Measurements from ENCODE around the gene GJD4. TPM values are rescaled to one million over a fixed set of nuclear protein-coding genes. Genes with fewer than 3 reads are reported as not detected.

Gene GJD4
- total RNA-seq, 2 experiments from 2014 or later = not detected

DNA sequence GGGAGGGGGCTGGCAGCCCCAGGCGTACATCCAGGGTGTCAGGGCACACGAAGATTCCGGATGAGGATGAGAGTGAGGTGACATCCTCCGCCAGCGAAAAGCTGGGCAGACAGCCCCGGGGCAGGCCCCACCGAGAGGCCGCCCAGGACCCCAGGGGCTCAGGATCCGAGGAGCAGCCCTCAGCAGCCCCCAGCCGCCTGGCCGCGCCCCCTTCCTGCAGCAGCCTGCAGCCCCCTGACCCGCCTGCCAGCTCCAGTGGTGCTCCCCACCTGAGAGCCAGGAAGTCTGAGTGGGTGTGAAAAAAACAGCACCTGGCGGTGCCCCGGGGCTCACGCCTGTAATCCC, 3.2 kb downstream of the GJD4 start:
- CTCF ChIA-PET = interaction anchor here (0.9 kb wide), 1 partner anchor 369 kb away, joined by 4 read pairs; no protein-coding TSS in a partner anchor
- DNase-seq = no peak
- H3K4me1 Mint-ChIP-seq (ENCODE audit: low read depth) = peaks cover 3% of the 10 kb centered on the region
- intact Hi-C loops (cut with micrococcal nuclease) = no loop called here
- H3K9me3 Mint-ChIP-seq = peaks cover 4% of the 10 kb centered on the region
- H3K36me3 Mint-ChIP-seq (ENCODE audit: low read depth) = no peaks in the 10 kb centered on the region
- no peak overlapping the region for H3K27ac Mint-ChIP-seq
- H3K4me3 Mint-ChIP-seq = peak overlapping the region; percentile 57
- H3K27me3 Mint-ChIP-seq (ENCODE audit: low read depth) = peaks cover 41% of the 10 kb centered on the region

DNA sequence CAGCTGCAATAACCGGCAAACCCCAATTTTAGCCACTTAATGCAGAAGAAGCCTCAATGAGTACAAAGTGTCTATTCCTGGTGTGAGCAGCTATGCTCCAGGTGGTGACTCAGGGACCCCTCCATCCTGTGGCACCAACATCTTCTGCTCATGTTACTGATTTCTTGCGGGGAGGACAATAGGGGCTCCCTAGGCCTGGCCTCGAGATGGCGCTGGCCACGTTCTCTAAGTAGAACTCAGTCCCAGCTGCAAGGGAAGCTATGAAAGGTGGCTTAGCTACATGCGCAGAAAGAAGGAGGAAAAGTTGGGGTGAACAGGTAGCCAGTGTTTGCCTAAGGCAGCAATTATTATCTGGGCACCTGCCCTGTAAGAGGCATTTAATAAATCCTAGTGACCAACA, 6.6 kb downstream of the GJD4 start:
- H3K27ac Mint-ChIP-seq = no peak overlapping the region
- H3K4me3 Mint-ChIP-seq = no peak overlapping the region
- intact Hi-C loops (cut with micrococcal nuclease) = no loop called here
- H3K9me3 Mint-ChIP-seq = peaks cover 4% of the 10 kb centered on the region
- H3K36me3 Mint-ChIP-seq (ENCODE audit: low read depth) = no peaks in the 10 kb centered on the region
- H3K27me3 Mint-ChIP-seq (ENCODE audit: low read depth) = peaks cover 36% of the 10 kb centered on the region
- H3K4me1 Mint-ChIP-seq (ENCODE audit: low read depth) = peaks cover 3% of the 10 kb centered on the region
- CTCF ChIA-PET = interaction anchor here (0.9 kb wide), 1 partner anchor 24 kb away, joined by 4 read pairs; no protein-coding TSS in a partner anchor
- no peak for DNase-seq

DNA sequence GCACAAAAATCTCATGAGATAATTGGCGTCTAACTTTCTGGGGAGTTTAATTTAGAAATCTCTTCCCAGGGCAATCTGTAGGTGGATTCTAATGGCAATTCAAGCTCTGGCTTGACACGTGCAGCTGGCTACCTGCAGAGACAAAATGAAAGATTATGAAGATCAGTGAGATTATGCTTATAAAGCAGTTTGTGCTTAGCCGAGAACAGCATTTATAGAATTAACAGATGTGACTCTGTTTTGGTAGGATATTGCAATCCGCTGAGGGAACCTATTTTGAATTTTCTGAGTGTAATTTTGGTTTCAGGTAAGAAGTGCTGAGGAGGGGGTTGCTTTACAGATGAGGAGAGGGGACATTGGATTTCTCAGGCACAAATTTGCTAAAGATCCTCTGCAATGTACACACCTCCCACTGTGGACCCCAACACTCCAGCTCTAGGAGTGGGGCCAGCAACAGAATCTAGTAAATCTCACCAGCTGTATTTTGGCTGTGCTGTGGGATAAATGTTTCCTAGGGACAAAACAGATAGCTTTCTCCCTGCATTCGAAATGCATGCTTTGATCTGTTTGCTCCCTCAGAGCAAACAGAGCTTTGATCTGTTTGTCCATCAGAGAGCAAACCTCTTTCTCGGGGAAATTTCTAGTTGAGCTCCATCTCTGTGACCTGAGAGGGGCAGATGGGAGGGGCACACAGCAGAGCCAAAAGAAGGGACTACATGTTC, 7.4 kb downstream of the GJD4 start:
- intact Hi-C loops (cut with micrococcal nuclease) = no loop called here
- Mint-ChIP-seq H3K9me3 (peaks cover 4% of the 10 kb centered on the region), H3K36me3 (ENCODE audit: low read depth) (no peaks in the 10 kb centered on the region), H3K27me3 (ENCODE audit: low read depth) (peaks cover 29% of the 10 kb centered on the region), H3K4me3 (no peak overlapping the region), H3K27ac (no peak overlapping the region), H3K4me1 (ENCODE audit: low read depth) (peaks cover under 1% of the 10 kb centered on the region)
- CTCF ChIA-PET = interaction anchor here (0.6 to 1.3 kb wide), 2 partner anchors 23 to 376 kb away, joined by 3 to 5 read pairs; no protein-coding TSS in a partner anchor
- DNase-seq = no peak

DNA sequence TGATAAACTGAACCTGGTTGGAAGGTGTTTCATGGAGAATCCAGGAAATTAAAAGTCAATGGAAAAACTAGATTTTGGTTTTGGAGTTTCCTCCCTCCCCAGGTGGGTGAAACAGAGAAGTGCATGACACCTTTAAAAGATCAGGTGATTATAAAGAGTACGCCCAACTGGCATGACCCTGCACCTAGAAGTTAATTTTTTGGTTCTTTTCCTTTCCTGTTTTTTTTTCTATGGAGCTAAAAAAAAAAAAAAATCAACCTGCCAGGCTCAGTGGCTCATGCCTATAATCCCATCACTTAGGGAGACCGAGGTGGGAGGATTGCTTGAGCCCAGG, 7.9 kb downstream of the GJD4 start:
- Mint-ChIP-seq H3K27me3 (ENCODE audit: low read depth) (peaks cover 28% of the 10 kb centered on the region), H3K4me3 (no peak overlapping the region), H3K4me1 (ENCODE audit: low read depth) (no peaks in the 10 kb centered on the region), H3K27ac (no peak overlapping the region), H3K36me3 (ENCODE audit: low read depth) (no peaks in the 10 kb centered on the region), H3K9me3 (peaks cover 4% of the 10 kb centered on the region)
- intact Hi-C loops (cut with micrococcal nuclease) = no loop called here
- CTCF ChIA-PET = interaction anchor here (1.3 kb wide), 1 partner anchor 22 kb away, joined by 5 read pairs; no protein-coding TSS in a partner anchor
- DNase-seq = no peak

DNA sequence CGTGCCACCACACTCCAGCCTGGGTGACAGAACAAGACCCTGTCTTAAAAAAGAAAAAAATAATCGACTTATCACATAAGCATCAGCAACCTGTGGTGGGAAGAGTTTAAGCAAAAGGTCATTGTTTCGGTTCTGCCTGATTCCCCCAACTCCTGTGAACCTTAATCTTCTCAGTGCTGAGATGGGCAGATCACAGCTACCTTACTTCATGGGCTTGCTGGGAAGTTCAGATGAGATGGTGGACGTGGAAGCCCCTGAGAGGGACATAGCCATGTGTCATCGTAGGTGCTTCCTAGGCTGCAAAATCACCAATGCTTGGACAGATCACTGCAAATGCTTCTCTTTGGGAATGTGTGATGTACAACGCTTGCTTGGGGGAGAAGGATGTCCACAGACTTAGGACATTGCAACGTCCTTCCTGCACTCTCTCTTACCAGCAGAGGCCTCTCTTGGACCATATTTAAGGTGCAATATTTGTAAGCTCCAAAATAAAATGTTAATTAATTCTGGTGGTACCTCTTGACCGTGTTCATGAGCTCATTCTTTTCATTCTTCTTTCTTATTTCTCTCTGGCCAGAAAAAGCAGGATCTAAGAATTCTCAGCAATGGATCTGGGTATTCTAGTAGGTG, 8.6 kb downstream of the GJD4 start:
- no peak overlapping the region for H3K4me3 Mint-ChIP-seq
- intact Hi-C loops (cut with micrococcal nuclease) = no loop called here
- DNase-seq = no peak
- H3K4me1 Mint-ChIP-seq (ENCODE audit: low read depth) = no peaks in the 10 kb centered on the region
- H3K27ac Mint-ChIP-seq = no peak overlapping the region
- CTCF ChIA-PET = interaction anchor here (1.3 kb wide), 1 partner anchor 22 kb away, joined by 5 read pairs; no protein-coding TSS in a partner anchor
- no peaks in the 10 kb centered on the region for H3K36me3 Mint-ChIP-seq (ENCODE audit: low read depth)
- peaks cover 4% of the 10 kb centered on the region for H3K9me3 Mint-ChIP-seq
- peaks cover 28% of the 10 kb centered on the region for H3K27me3 Mint-ChIP-seq (ENCODE audit: low read depth)

DNA sequence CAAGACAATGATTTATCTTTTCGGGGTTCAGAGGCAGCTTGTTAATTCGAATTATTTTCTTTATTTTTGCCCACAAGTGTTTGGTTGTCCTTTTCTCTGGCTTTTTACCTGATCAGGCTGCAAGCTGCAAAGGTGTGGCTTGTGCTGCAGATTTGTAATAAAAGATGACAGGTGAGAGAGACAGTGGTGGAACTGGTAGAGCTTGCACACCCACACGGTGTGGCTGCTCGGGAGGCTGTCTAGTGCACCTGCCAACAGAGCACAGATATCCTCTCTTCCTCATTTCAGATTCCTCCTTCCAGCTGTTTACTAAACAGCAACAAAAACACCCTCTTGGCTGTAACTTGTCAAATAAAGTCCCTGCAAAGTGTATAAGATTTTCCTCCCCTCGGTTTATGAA, 9.2 kb downstream of the GJD4 start:
- DNase-seq = no peak
- Mint-ChIP-seq H3K4me1 (ENCODE audit: low read depth) (no peaks in the 10 kb centered on the region), H3K27ac (no peak overlapping the region), H3K36me3 (ENCODE audit: low read depth) (no peaks in the 10 kb centered on the region), H3K27me3 (ENCODE audit: low read depth) (peaks cover 25% of the 10 kb centered on the region), H3K4me3 (no peak overlapping the region), H3K9me3 (peaks cover 5% of the 10 kb centered on the region)
- intact Hi-C loops (cut with micrococcal nuclease) = no loop called here
- CTCF ChIA-PET = interaction anchor here (0.7 kb wide), 1 partner anchor 56 kb away, joined by 3 read pairs; no protein-coding TSS in a partner anchor

DNA sequence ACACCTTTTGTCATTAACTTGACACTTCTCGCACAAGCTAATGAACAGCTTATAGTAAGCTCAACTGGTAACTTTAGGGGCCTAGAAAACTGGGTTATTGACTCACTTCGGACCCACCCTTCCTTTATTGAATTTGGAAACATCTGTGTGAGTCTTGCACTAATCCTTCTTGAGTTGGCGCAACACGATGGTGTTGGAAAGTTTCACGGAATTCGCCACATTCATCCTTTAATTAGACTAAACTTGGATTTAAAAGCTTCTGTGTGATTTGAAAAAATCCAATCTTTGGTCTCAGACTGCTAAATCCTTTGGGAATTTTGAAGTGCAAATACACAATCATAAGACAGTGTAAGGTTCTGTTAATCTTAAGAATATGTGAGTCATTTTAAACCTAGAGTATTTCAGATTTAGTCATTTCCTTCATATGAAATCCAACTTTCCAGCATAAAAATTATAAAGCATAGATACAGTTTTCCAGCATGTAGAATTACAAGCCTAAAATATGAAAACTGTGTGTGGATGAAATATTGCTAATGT, 21.9 kb downstream of the GJD4 start:
- no peak overlapping the region for H3K4me3 Mint-ChIP-seq

DNA sequence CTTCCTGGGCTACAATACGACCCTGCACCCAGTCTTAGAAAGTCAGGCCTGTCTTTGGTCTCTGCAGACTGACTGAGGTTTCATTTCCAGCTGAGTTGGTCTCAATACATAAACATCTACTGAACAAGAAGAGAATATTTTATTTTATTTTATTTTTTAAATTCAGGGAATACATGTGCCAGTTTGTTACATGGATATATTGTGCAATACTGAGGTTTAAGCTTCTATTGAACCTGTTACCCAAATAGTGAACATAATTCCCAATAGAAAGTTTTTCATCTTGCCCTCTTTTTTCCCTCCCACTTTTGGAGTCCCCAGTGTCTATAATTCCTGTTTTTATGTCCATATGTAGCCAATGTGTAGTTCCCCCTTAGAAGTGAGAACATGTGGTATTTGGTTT, 26.3 kb downstream of the GJD4 start:
- no peak overlapping the region for H3K4me3 Mint-ChIP-seq
- no peaks in the 10 kb centered on the region for H3K9me3 Mint-ChIP-seq
- H3K4me1 Mint-ChIP-seq (ENCODE audit: low read depth) = peaks cover 2% of the 10 kb centered on the region
- H3K27ac Mint-ChIP-seq = no peak overlapping the region
- CTCF ChIA-PET = interaction anchor here (0.5 kb wide), 1 partner anchor 34 kb away, joined by 3 read pairs; no protein-coding TSS in a partner anchor
- intact Hi-C loops (cut with micrococcal nuclease) = loop anchor here (1.0 to 10.0 kb wide), 2 partner anchors 637 to 1863 kb away; no protein-coding TSS in a partner anchor
- peaks cover 17% of the 10 kb centered on the region for H3K27me3 Mint-ChIP-seq (ENCODE audit: low read depth)
- DNase-seq = no peak
- no peaks in the 10 kb centered on the region for H3K36me3 Mint-ChIP-seq (ENCODE audit: low read depth)

More for the DNA sequence above, 21.9 kb downstream of the GJD4 start:
- no peaks in the 10 kb centered on the region for H3K9me3 Mint-ChIP-seq
- peaks cover 14% of the 10 kb centered on the region for H3K27me3 Mint-ChIP-seq (ENCODE audit: low read depth)
- CTCF ChIA-PET = interaction anchor here (1.2 kb wide), 1 partner anchor 8 kb away, joined by 3 read pairs; no protein-coding TSS in a partner anchor
- intact Hi-C loops (cut with micrococcal nuclease) = no loop called here
- H3K36me3 Mint-ChIP-seq (ENCODE audit: low read depth) = no peaks in the 10 kb centered on the region
- no peak for DNase-seq
- H3K27ac Mint-ChIP-seq = no peak overlapping the region
- H3K4me1 Mint-ChIP-seq (ENCODE audit: low read depth) = no peaks in the 10 kb centered on the region

DNA sequence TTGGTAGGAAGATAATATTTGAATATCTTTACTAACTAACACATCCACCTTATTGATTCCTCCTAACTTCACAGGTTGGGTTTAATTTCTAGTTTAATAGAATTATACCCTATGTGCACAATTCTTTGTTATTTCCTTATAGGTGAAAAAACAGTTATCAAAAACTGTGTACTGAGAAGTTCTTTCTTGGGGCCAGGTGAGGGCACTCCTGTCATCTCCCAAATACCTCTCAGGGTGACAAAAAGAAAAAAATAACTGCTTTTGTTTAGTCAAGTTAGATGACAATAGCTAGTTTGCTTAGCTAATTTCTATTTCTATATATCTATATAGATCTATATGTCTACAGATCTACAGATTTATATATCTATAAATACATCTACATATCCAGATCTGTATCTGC, 26.9 kb downstream of the GJD4 start:
- no peak overlapping the region for H3K4me3 Mint-ChIP-seq
- CTCF ChIA-PET = no interaction called here

DNA sequence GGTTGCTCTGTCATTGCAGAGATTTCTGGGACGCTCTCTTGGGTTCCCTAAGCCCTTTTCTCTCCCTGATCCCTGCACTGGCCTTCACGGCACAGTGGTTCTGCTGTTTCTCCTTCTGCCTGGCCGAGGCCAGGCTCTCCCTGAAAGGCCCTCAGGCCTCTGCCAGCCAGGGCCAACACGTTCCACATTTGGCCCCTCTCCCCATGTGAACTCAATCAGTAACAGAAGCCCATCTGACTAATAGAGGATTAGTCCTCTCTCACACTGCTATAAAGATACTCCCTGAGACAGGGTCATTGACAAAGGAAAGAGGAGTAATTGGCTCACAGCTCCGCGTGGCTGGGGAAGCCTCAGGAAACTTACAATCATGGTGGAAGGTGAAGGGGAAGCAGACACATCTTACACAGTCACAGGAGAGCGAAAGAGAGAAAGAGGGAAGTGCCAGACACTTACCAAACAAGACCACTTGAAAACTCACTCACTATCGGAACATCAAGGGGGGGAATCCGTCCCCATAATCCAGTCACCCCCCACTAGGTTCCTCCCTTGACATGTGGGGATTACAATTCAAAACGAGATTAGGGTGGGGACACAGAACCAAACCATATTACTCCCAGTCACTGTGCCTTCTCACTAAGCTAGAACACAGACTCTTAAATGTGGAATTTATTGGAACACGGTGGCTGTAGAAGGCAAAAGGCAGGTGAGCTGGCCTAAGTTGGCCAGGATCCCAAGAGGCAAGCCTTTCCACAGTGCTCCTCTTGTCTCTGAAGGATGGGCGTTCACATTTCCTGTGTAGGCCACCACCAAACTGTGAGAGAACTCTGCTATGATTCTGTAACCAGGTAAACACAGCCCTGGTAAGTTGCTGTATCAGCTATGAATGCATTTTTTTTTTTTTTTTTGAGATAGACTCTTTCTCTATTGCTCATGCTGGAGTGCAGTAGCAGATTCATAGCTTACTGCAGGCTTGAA, 28.2 kb downstream of the GJD4 start:
- Mint-ChIP-seq H3K9me3 (no peaks in the 10 kb centered on the region), H3K27me3 (ENCODE audit: low read depth) (peaks cover 33% of the 10 kb centered on the region), H3K4me3 (no peak overlapping the region), H3K27ac (no peak overlapping the region), H3K36me3 (ENCODE audit: low read depth) (no peaks in the 10 kb centered on the region), H3K4me1 (ENCODE audit: low read depth) (peaks cover 2% of the 10 kb centered on the region)
- CTCF ChIA-PET = interaction anchor here (2.1 kb wide), 1 partner anchor 9 kb away, joined by 7 read pairs; no protein-coding TSS in a partner anchor
- intact Hi-C loops (cut with micrococcal nuclease) = loop anchor here (10.0 kb wide), 1 partner anchor 1862 kb away; no protein-coding TSS in a partner anchor
- DNase-seq = no peak

More for the DNA sequence above, 26.9 kb downstream of the GJD4 start:
- Mint-ChIP-seq H3K36me3 (ENCODE audit: low read depth) (no peaks in the 10 kb centered on the region), H3K27me3 (ENCODE audit: low read depth) (peaks cover 23% of the 10 kb centered on the region), H3K9me3 (no peaks in the 10 kb centered on the region), H3K27ac (no peak overlapping the region), H3K4me1 (ENCODE audit: low read depth) (peaks cover 2% of the 10 kb centered on the region)
- DNase-seq = no peak
- intact Hi-C loops (cut with micrococcal nuclease) = loop anchor here (10.0 kb wide), 1 partner anchor 1863 kb away; no protein-coding TSS in a partner anchor

DNA sequence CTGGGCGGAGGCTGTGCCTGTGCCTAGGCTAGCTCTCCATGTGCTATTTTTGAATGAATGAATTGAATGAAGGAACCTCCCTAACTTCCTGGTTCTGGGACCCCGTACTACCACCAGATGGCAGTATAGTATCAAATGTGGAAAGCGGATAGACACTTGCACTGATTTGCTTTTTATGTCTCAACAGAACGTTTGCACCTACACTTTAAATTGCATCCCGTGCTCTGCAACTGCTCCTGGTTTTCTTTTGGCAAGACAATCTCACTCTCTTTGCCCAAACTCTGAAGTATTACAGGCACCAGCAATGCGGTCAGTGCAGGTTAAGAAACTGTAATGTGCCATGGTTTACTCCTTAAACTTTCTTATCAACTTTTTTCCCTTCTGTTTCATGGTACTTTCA, 30.4 kb downstream of the GJD4 start:
- H3K27me3 Mint-ChIP-seq (ENCODE audit: low read depth) = peaks cover 45% of the 10 kb centered on the region
- no peak overlapping the region for H3K4me3 Mint-ChIP-seq
- intact Hi-C loops (cut with micrococcal nuclease) = loop anchor here (1.0 to 10.0 kb wide), 6 partner anchors 147 to 1859 kb away; no protein-coding TSS in a partner anchor
- no peaks in the 10 kb centered on the region for H3K36me3 Mint-ChIP-seq (ENCODE audit: low read depth)
- no peak overlapping the region for H3K27ac Mint-ChIP-seq
- CTCF ChIA-PET = interaction anchor here (0.6 to 2.1 kb wide), 21 partner anchors 9 to 1860 kb away, joined by 3 to 13 read pairs (median 4); no protein-coding TSS in a partner anchor
- peak; percentile 63 for DNase-seq
- H3K9me3 Mint-ChIP-seq = no peaks in the 10 kb centered on the region
- peaks cover 7% of the 10 kb centered on the region for H3K4me1 Mint-ChIP-seq (ENCODE audit: low read depth)

Measured in activated naive CD4-positive, alpha-beta T cell treated with anti-CD3 and anti-CD28 coated beads for 36 hours (primary cell).